Activated CD4-positive, alpha-beta T cell treated with anti-CD3 and anti-CD28 coated beads, Interleukin-2, amount 50 U/mL, for 48 hours (primary cell): ENCODE data around the gene PLK2.

Experiments used
- DNase-seq, 2 experiments: peaks; one replicate each; pipeline ENCODE4 v3.0.0-alpha.2; 2020

PLK2 gene

DNA sequence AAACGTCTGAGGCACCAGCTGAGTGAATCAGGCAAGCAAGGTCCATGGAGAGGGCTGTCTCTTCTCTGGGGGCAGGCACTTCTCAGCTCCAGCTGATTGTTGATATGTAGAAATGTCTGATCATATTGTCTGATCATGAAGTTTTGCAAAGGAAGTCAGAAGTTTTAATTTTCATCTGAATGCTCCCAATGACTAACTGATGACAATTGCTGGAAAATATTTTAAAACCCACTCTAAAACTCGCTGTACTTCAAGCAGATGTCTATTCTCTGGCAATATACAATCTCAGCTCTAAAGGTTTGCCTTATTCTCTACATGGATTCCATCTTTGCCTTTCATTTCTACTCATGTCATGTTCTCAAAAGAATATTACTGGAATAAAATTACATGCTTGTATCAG lies 12.7 kb downstream of the PLK2 start:
- no peak for DNase-seq

DNA sequence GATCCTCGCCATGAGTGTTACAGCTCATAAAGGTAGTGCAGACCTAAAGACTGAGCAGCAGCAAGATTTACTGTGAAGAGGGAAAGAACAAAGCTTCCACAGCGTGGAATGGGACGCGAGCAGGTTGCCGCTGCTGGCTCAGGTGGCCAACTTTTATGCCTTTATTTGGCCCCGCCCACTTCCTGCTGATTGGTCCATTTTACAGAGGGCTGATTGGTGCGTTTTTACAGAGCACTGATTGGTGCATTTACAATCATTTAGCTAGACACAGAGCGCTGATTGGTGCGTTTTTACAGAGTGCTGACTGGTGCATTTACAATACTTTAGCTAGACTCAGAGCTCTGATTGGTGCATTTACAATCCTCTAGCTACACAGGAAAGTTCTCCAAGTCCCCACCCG lies 13.9 kb downstream of the PLK2 start:
- no peak for DNase-seq

- no peak for DNase-seq
These were observed 15.1 kb downstream of the PLK2 start for GRCh38 chr5:58444805-58445204.

DNA sequence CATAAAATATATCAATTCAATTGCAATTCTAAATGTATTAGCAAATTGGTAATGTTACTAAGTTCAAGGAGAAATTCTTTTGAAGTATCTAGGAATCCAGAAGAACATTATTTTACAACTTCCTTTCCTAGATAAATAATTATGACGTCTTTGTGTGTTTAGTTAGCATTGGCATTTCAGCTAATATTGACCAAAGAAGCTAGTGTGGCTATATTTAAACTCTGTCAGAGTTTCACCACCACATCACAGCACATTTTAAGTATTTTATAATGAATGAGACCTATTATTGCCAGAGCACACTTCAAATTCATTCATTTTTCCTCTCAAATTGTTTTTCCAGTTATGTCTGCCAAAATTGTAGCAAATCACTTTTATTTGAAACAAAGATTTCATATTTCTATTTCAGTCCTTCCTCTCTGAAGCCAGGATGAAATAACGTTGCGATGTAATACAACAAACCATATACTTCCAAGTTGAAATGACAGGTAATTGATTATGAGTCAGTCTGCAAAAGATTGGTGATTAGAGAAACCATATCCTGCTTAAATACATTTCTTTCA lies 18.9 kb downstream of the PLK2 start:
- DNase-seq = no peak

DNA sequence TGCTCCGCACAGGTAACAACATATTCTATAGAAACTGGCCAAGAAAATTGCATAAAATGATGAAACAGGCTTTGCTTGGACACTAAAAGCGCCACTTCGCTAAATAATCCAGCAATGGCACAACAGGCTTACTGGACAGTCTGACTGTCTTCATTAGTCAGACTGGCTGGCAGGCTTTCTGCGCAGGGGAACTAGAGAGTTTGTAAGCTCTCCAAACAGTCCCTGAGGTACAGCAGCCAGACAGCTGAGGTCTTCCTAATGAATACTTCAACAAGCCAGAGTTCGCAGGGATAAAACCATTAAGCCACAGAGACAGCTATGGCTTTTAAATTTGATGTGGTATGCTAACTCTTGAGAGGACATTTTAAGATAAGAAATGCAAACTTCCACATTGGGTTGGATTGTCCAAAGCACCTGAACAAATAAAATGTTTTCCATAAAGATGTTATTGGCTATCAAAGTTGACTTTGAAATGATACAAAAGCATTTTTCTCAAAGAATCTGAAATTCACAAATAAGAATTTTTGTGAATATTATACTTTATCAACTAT lies 20.7 kb downstream of the PLK2 start:
- no peak for DNase-seq

GRCh38 chr5:58437661-58438060 lies 22.2 kb downstream of the PLK2 start:
- DNase-seq = no peak

- DNase-seq = no peak
These were observed 28.1 kb downstream of the PLK2 start for GRCh38 chr5:58431832-58432231.

GRCh38 chr5:58412932-58413331 lies 47.0 kb downstream of the PLK2 start:
- DNase-seq = no peak

DNA sequence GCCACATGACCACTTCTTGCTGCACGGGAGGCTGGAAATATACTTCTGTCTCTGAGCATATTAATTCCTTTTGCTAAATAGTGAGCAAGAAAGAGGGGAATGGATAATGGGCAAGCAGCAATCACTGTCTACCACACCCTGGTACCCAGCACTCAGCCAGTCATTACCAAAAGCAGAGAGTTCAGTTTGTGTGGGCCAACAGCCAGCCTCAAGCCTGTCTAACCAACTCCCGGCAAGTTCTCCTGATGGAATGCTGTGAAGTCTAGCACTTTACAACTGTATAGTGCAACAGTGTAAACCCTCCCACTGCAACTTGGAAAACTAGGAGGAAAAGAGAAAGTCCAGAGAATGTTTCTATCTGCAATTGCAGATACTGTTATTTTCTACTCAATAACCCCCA lies 47.8 kb downstream of the PLK2 start:
- DNase-seq = no peak

DNA sequence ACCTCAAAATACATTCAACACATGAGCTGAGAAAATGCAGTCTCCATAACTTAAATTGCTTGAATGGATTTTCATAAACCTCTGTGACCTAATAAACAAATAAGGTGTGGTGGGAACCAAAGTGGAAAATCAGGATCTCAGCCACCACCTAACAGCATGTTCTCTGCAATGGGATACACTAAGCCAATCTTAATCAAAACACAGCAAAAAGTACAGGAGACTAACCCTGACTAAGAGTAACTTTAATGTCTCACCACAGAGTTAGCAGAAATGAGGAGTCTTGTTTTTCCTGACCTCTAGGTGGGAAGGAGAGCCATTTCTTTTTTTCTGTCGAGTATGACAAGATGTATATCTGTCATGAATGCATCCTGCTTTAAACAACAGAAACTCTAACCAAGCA lies 48.5 kb downstream of the PLK2 start:
- DNase-seq = no peak

- DNase-seq = no peak
These were observed 49.4 kb downstream of the PLK2 start for GRCh38 chr5:58410441-58410840.

DNA sequence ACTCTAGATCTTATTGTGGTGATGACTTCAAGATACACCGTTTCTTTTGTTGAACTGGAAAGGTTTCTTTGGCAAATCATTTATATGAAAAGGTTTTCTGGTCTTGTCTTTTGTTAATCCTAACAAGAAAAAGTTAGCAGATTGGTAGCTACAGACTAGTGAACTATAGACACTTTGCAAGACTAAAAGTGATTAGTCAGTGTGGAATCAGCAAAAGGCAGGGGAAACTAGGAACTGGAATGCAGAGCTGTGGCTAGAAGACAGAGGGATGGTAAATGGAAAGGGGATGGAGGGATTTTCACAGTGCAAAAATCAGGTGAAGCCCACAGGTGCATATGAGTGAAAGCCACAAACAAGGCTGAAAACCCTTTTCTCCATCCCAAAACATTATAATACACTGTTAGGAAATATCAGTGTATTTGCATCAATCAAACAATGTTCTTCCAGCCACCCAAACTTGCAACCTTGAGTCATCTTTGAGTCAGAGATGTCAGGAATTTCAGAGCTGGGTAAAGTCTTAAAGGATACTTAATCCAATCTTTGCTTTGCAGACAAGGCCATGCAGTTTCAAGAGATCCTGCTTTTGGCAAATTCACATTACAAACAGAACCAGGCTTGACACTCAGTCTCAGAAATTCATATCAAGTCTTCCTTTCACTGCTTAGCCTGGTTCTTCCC lies 52.7 kb downstream of the PLK2 start:
- no peak for DNase-seq

DNA sequence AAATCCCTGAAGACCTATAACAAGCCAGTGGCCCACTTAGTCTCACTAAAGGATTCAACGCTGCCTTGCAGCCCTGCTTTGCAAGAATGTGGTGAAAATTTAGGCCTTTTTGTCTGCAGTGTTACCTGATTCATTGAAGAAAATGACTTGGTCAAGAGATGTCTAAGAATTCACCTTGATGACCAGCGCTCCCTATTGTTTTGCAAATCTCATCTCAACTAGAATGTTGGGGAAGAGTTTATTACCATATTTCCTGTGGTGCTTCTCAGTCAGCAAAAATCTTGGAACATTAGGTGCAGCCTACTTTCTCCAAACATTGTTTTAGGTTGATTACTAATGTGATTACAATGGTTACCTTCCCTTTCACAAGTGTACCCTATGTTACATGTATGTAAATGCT lies 53.5 kb downstream of the PLK2 start:
- DNase-seq = no peak

GRCh38 chr5:58405175-58405574 lies 54.7 kb downstream of the PLK2 start:
- DNase-seq = no peak

GRCh38 chr5:58404734-58405133 lies 55.2 kb downstream of the PLK2 start:
- DNase-seq = no peak
